Osteocyte (in vitro differentiated cells): ENCODE data around the gene LRRC18. TPM values are rescaled to one million over a fixed set of nuclear protein-coding genes. Genes with fewer than 3 reads are reported as not detected.

Experiments used
- DNase-seq: peaks from one replicate; pipeline ENCODE4 v3.0.0; 2021; ENCODE audit warnings: mixed read lengths; ENCODE audit not compliant: unreplicated experiment; ENCODE audit errors: extremely low spot score
- H3K27ac Mint-ChIP-seq: one replicate; pipeline ENCODE4 v1.8.0; 2021; ENCODE audit warnings: mild to moderate bottlenecking, mixed read lengths; ENCODE audit not compliant: unreplicated experiment
- H3K27me3 Mint-ChIP-seq: one replicate; pipeline ENCODE4 v1.8.0; 2021; ENCODE audit warnings: mixed read lengths; ENCODE audit not compliant: unreplicated experiment
- H3K36me3 Mint-ChIP-seq: one replicate; pipeline ENCODE4 v1.8.0; 2021; ENCODE audit warnings: mixed read lengths; ENCODE audit not compliant: unreplicated experiment
- H3K4me1 Mint-ChIP-seq: one replicate; pipeline ENCODE4 v1.8.0; 2021; ENCODE audit warnings: mixed read lengths; ENCODE audit not compliant: unreplicated experiment
- H3K4me3 Mint-ChIP-seq: one replicate; pipeline ENCODE4 v1.8.0; 2021; ENCODE audit warnings: mild to moderate bottlenecking, moderate library complexity, mixed read lengths; ENCODE audit not compliant: unreplicated experiment
- H3K9me3 Mint-ChIP-seq: one replicate; pipeline ENCODE4 v1.8.0; 2021; ENCODE audit warnings: mixed read lengths; ENCODE audit not compliant: unreplicated experiment
- CTCF ChIP-seq: fragments of 200-600 bp; sonication (generic); IDR thresholded peaks from 2 replicates; pipeline ENCODE4 v1.5.0; 2021; ENCODE audit warnings: antibody characterized with exemption, mild to moderate bottlenecking, moderate library complexity
- long read RNA-seq: library from polyadenylated mRNA; unstranded; transcript quantifications from one replicate; pipeline ENCODE4 v2.0.0, GENCODE V29; 2021
- total RNA-seq: library from RNA; stranded (reverse); gene quantifications from 2 replicates; pipeline ENCODE4 v1.2.1, GENCODE V29; 2021

LRRC18 gene
- total RNA-seq: not detected in 2 replicates
- long read RNA-seq: 0 reads

GRCh38 chr10:48939790-48940325 is at the start of gene LRRC18:
TSS of gene LRRC18 (minus strand) at chr10:48939840. CDS start at chr10:48914155, 25,685 bp downstream.
- no peak within 1 kb of the TSS for H3K27ac Mint-ChIP-seq
- no peak within 1 kb of the TSS for H3K4me3 Mint-ChIP-seq
- H3K36me3 Mint-ChIP-seq: no peaks in the 10 kb centered on the region
- peak; percentile 64 for DNase-seq
- no peaks in the 10 kb centered on the region for H3K4me1 Mint-ChIP-seq
- peaks cover 3% of the 10 kb centered on the region for H3K27me3 Mint-ChIP-seq
- H3K9me3 Mint-ChIP-seq: no peaks in the 10 kb centered on the region
- TF ChIP-seq CTCF: no peak

GRCh38 chr10:48985621-48986158 is 46.0 kb upstream of the LRRC18 start:
- H3K36me3 Mint-ChIP-seq: no peaks in the 10 kb centered on the region
- H3K27ac Mint-ChIP-seq: no peak overlapping the region
- TF ChIP-seq CTCF: no peak
- H3K4me1 Mint-ChIP-seq: no peaks in the 10 kb centered on the region
- no peaks in the 10 kb centered on the region for H3K9me3 Mint-ChIP-seq
- H3K27me3 Mint-ChIP-seq: no peaks in the 10 kb centered on the region
- no peak overlapping the region for H3K4me3 Mint-ChIP-seq
- no peak for DNase-seq

- TF ChIP-seq CTCF: no peak
- Mint-ChIP-seq H3K36me3 (no peaks in the 10 kb centered on the region), H3K9me3 (no peaks in the 10 kb centered on the region), H3K27ac (no peak overlapping the region), H3K4me3 (no peak overlapping the region), H3K27me3 (no peaks in the 10 kb centered on the region), H3K4me1 (no peaks in the 10 kb centered on the region)
- DNase-seq: no peak
Measured at GRCh38 chr10:48983648-48984351, 44.2 kb upstream of the LRRC18 start.

GRCh38 chr10:48982584-48982983 is 42.9 kb upstream of the LRRC18 start:
- no peaks in the 10 kb centered on the region for H3K27me3 Mint-ChIP-seq

More at GRCh38 chr10:48982584-48982983, 42.9 kb upstream of the LRRC18 start:
- no peak overlapping the region for H3K4me3 Mint-ChIP-seq
- H3K27ac Mint-ChIP-seq: no peak overlapping the region
- no peak for DNase-seq
- TF ChIP-seq CTCF: no peak
- no peaks in the 10 kb centered on the region for H3K36me3 Mint-ChIP-seq
- H3K9me3 Mint-ChIP-seq: no peaks in the 10 kb centered on the region
- H3K4me1 Mint-ChIP-seq: no peaks in the 10 kb centered on the region
